H1 (cell line): Measurements from ENCODE around the gene KCNN1. TPM values are rescaled to one million over a fixed set of nuclear protein-coding genes. Genes with fewer than 3 reads are reported as not detected.

Experiments
- CTCF ChIA-PET: fragments of 300-600 bp; sonication (Branson Sonifier 250); formaldehyde crosslinking; loops from one replicate; lab custom pipeline; 2021; ENCODE audit not compliant: partially characterized antibody; lab: Charles Lee
- POLR2A ChIA-PET: fragments of 300-600 bp; sonication (Branson Sonifier 250); formaldehyde crosslinking; loops from one replicate; lab custom pipeline; 2021; ENCODE audit warnings: inconsistent platforms; ENCODE audit not compliant: partially characterized antibody; lab: Charles Lee
- DNase-seq, 2 experiments: peaks; one replicate each; pipeline versions ENCODE4 v3.0.0 to v3.0.0-alpha.2; 2010 to 2022; ENCODE audit warnings: low spot score in 2 of 2, low read depth in 1 of 2, mixed read lengths in 1 of 2
- FAIRE-seq: peaks from 2 replicates; lab custom pipeline; 2011; peaks lifted over from hg19 to GRCh38; lab: Jason Lieb, UNC
- H2AFZ ChIP-seq: 2 replicates; pipeline ENCODE4 v1.8.1; 2012; ENCODE audit warnings: low read length, inconsistent platforms
- H2AK5ac ChIP-seq: 2 replicates; pipeline ENCODE4 v1.6.1; 2013; ENCODE audit warnings: low read depth, low read length
- H2BK120ac ChIP-seq: replicated peaks from 2 replicates; pipeline ENCODE3; 2013; ENCODE audit warnings: low read depth, low read length, inconsistent platforms
- H2BK12ac ChIP-seq: 2 replicates; pipeline ENCODE4 v1.6.1; 2013; ENCODE audit warnings: low read depth, low read length
- H2BK15ac ChIP-seq: 2 replicates; pipeline ENCODE4 v1.6.1; 2013; ENCODE audit warnings: low read length
- H2BK20ac ChIP-seq: 2 replicates; pipeline ENCODE4 v1.6.1; 2013; ENCODE audit warnings: low read length
- H2BK5ac ChIP-seq: 2 replicates; pipeline ENCODE4 v1.6.1; 2013; ENCODE audit warnings: low read depth, low read length
- H3K14ac ChIP-seq: 2 replicates; pipeline ENCODE4 v1.6.1; 2013; ENCODE audit warnings: inconsistent platforms; ENCODE audit not compliant: insufficient read length
- H3K18ac ChIP-seq: 2 replicates; pipeline ENCODE4 v1.6.1; 2013; ENCODE audit warnings: low read length; ENCODE audit errors: extremely low read depth
- H3K23ac ChIP-seq: 2 replicates; pipeline ENCODE4 v1.6.1; 2013; ENCODE audit warnings: inconsistent platforms; ENCODE audit not compliant: insufficient read length
- H3K23me2 ChIP-seq: 2 replicates; pipeline ENCODE4 v1.6.1; 2013; ENCODE audit warnings: low read depth, low read length
- H3K27ac ChIP-seq: 2 replicates; pipeline ENCODE4 v1.6.1; 2011; ENCODE audit warnings: low read depth, low read length, inconsistent platforms
- H3K27me3 ChIP-seq, 4 experiments: replicated peaks in 1 of 4; 1 replicate in 1 of 4; 2 replicates in 3 of 4; pipeline versions ENCODE4 v1.6.1 to v1.8.1; 2011 to 2013; ENCODE audit warnings: low read length in 3 of 4, mild to moderate bottlenecking in 3 of 4, inconsistent platforms in 2 of 4, mixed read lengths in 2 of 4, moderate library complexity in 1 of 4; ENCODE audit not compliant: control insufficient read depth in 3 of 4, insufficient read depth in 3 of 4; ENCODE audit errors: extremely low read depth in 1 of 4
- H3K36me3 ChIP-seq, 4 experiments: 2 replicates each; pipeline versions ENCODE4 v1.6.1 to v1.8.1; 2011 to 2013; ENCODE audit warnings: mild to moderate bottlenecking in 4 of 4, low read length in 3 of 4, moderate library complexity in 2 of 4, control low read depth in 1 of 4, inconsistent platforms in 1 of 4; ENCODE audit not compliant: insufficient read depth in 4 of 4, control insufficient read depth in 2 of 4
- H3K4ac ChIP-seq: replicated peaks from 2 replicates; pipeline ENCODE3; 2013; ENCODE audit warnings: low read length, low read depth, mixed read lengths, inconsistent platforms; ENCODE audit not compliant: insufficient read length
- H3K4me1 ChIP-seq, 4 experiments: replicated peaks in 1 of 4; 1 replicate in 1 of 4; 2 replicates in 3 of 4; pipeline versions ENCODE4 v1.6.1 to v1.8.1; 2011 to 2013; ENCODE audit warnings: low read length in 3 of 4, inconsistent platforms in 2 of 4, mixed read lengths in 1 of 4; ENCODE audit not compliant: insufficient read depth in 4 of 4, control insufficient read depth in 3 of 4
- H3K4me2 ChIP-seq, 2 experiments: 2 replicates each; pipeline versions ENCODE4 v1.6.1 to v1.8.1; 2011 to 2013; ENCODE audit warnings: low read depth in 2 of 2, low read length in 2 of 2, control low read depth in 1 of 2, inconsistent platforms in 1 of 2, mild to moderate bottlenecking in 1 of 2; ENCODE audit not compliant: insufficient read depth in 1 of 2
- H3K4me3 ChIP-seq, 4 experiments: fragments of 200-600, 300-600 bp in 1 of 4; sonication (generic), shearing (Covaris generic), sonication (Bioruptor Twin) in 1 of 4; 2 replicates each; pipeline versions ENCODE4 v1.5.1 to v1.8.1; 2011 to 2016; ENCODE audit warnings: low read length in 4 of 4, low read depth in 3 of 4, control low read depth in 2 of 4, inconsistent platforms in 2 of 4, mild to moderate bottlenecking in 2 of 4, mixed read lengths in 1 of 4, moderate library complexity in 1 of 4; ENCODE audit not compliant: insufficient read depth in 2 of 4; ENCODE audit errors: extremely low read depth in 1 of 4
- H3K56ac ChIP-seq: replicated peaks from 2 replicates; pipeline ENCODE3; 2013; ENCODE audit warnings: low read depth, mild to moderate bottlenecking, mixed read lengths, low read length, inconsistent platforms; ENCODE audit not compliant: insufficient read length
- H3K79me1 ChIP-seq: 2 replicates; pipeline ENCODE4 v1.6.1; 2013; ENCODE audit warnings: low read depth, low read length, control low read depth
- H3K79me2 ChIP-seq, 2 experiments: 2 replicates each; pipeline versions ENCODE4 v1.6.1 to v1.8.1; 2012 to 2013; ENCODE audit warnings: low read length in 2 of 2, mild to moderate bottlenecking in 2 of 2, inconsistent platforms in 1 of 2; ENCODE audit not compliant: insufficient read depth in 2 of 2, control insufficient read depth in 1 of 2
- H3K9ac ChIP-seq, 4 experiments: replicated peaks in 1 of 4; 1 replicate in 1 of 4; 2 replicates in 3 of 4; pipeline versions ENCODE4 v1.6.1 to v1.8.1; 2011 to 2013; ENCODE audit warnings: low read depth in 3 of 4, low read length in 3 of 4, control low read depth in 2 of 4, mild to moderate bottlenecking in 2 of 4, moderate library complexity in 2 of 4, inconsistent platforms in 1 of 4; ENCODE audit errors: extremely low read depth in 1 of 4
- H3K9me3 ChIP-seq, 2 experiments: 2 replicates each; pipeline versions ENCODE4 v1.6.1 to v1.8.1; 2012 to 2013; ENCODE audit warnings: mild to moderate bottlenecking in 2 of 2, moderate library complexity in 2 of 2, control low read depth in 1 of 2, inconsistent platforms in 1 of 2, low read depth in 1 of 2, low read length in 1 of 2, mixed read lengths in 1 of 2; ENCODE audit not compliant: insufficient read depth in 2 of 2
- H4K20me1 ChIP-seq, 2 experiments: replicated peaks in 1 of 2; 2 replicates each; pipeline versions ENCODE3 to v1.8.1; 2011 to 2013; ENCODE audit warnings: inconsistent platforms in 2 of 2, low read length in 2 of 2, mild to moderate bottlenecking in 1 of 2; ENCODE audit not compliant: insufficient read depth in 2 of 2, control insufficient read depth in 1 of 2
- H4K5ac ChIP-seq: 2 replicates; pipeline ENCODE4 v1.6.1; 2013; ENCODE audit warnings: low read length, low read depth, mixed read lengths, inconsistent platforms; ENCODE audit not compliant: insufficient read length
- H4K8ac ChIP-seq: 2 replicates; pipeline ENCODE4 v1.8.0; 2013; ENCODE audit warnings: mild to moderate bottlenecking, moderate library complexity, low read length, inconsistent platforms; ENCODE audit not compliant: insufficient read depth; ENCODE audit errors: extremely low read depth
- H4K91ac ChIP-seq: replicated peaks from 2 replicates; pipeline ENCODE3; 2013; ENCODE audit warnings: low read length, mixed read lengths, inconsistent platforms; ENCODE audit not compliant: insufficient read length
- HDAC6 ChIP-seq: IDR thresholded peaks from one replicate; pipeline ENCODE4 v1.7.1; 2012; ENCODE audit warnings: low read depth, mild to moderate bottlenecking, inconsistent platforms, low read length, moderate library complexity
- SRF ChIP-seq: IDR thresholded peaks from 2 replicates; pipeline ENCODE4 v1.6.1; 2011; ENCODE audit warnings: mild to moderate bottlenecking, low read depth, low read length, moderate library complexity
- WGBS, 2 experiments: shearing (Covaris generic) in 1 of 2; methylation state at CpG; one replicate each; pipeline versions ENCODE4 v1.1.6 to v1.1.7; 2013 to 2015; ENCODE audit warnings: low lambda C conversion rate in 2 of 2, mixed read lengths in 2 of 2, inconsistent platforms in 1 of 2, low coverage in 1 of 2, missing lambda C conversion rate in 1 of 2; ENCODE audit not compliant: insufficient replicate concordance in 2 of 2, insufficient coverage in 1 of 2, insufficient read length in 1 of 2; ENCODE audit errors: extremely low coverage in 1 of 2, missing lambda C conversion rate in 1 of 2; 5-methylcytosine and 5-hydroxymethylcytosine counted together
- polyA plus RNA-seq, 7 experiments: library from polyadenylated mRNA; depleted of rRNA in 3 of 7; stranded (reverse) in 5 of 7; unstranded in 2 of 7; fragments of >200 nt in 5 of 7; fragments of 200-250 nt in 2 of 7; gene quantifications; 1 replicate in 5 of 7; 2 replicates in 1 of 7; 4 replicates in 1 of 7; pipeline versions ENCODE4 v1.2.1 to v1.2.3, GENCODE V29; 2011 to 2013; ENCODE audit warnings: missing spikeins in 2 of 7, mixed read lengths in 2 of 7
- total RNA-seq: library from RNA; stranded (reverse); fragmentation: NEBNext Ultra II Directional; extraction: Animal tissue kit (Norgen Biotek cat#: 25700); gene quantifications from 2 replicates; pipeline ENCODE4 v1.2.1, GENCODE V29; 2021
- TF ChIP-seq, protein P1 (sequence below): IDR thresholded peaks from 2 replicates; pipeline ENCODE4 v1.6.1; 2012; ENCODE audit warnings: inconsistent platforms

The KCNN1 gene
- total and polyA plus RNA-seq, 2 of the 8 experiments (the other 6 are each of a cell fraction or from before 2014, with no cell fraction given): 11.0 to 12.5 TPM

DNA sequence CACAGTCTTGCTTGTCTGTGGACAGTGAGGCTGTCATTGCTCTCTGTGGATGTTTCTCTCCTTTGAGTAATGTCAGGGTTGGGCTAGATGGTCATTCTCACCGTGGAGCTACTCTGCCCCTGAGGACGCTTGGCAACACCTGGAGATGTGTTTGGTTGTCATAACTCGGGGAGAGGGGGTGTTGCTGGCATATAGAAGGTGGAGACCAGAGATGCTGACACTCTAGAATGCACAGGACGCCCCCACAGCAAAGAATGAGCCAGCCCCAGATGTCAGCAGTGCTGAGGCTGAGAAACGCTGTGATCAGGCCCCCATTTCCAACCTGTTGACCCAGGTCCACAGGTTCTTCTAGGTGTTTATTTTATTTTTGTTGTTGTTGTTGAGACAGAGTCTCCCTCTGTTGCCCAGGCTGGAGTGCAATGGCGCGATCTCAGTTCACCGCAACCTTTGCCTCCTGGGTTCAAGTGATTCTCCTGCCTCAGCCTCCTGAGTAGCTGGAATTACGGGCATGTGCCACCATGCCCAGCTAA, 29.5 kb upstream of the KCNN1 start:
- Histone ChIP-seq H3K9ac (no peak overlapping the region), H4K91ac (no peak overlapping the region), H3K23ac (no peak overlapping the region), H2BK120ac (no peak overlapping the region), H3K56ac (no peak overlapping the region), H3K36me3 (0 out of 8 replicates have a peak, but pooled peaks cover 0 to 3% (median 0%) of the 10 kb centered on the region in 4 experiments), H3K79me2 (peaks cover 0 to 7% of the 10 kb centered on the region in 2 experiments; a peak in 2 of 4 replicates), H2AK5ac (no peak overlapping the region), H3K4me1 (peaks cover 0 to 10% (median 7%) of the 10 kb centered on the region in 4 experiments; a peak in 6 of 7 replicates), H4K20me1 (no peaks in the 10 kb centered on the region), H4K8ac (no peak overlapping the region), H3K4ac (no peak overlapping the region), H3K18ac (no peak overlapping the region), H3K4me3 (no peak overlapping the region), H4K5ac (no peak overlapping the region)
- ChIA-PET POLR2A (interaction anchor here (0.8 to 14.8 kb wide), 3 partner anchors 10 to 70 kb away, joined by 3 to 392 read pairs (median 12); partner anchors contain the start of genes RPL18A and SLC5A5), CTCF (interaction anchor here (0.6 to 10.3 kb wide), 33 partner anchors 8 to 443 kb away, joined by 3 to 200 read pairs (median 4); partner anchors contain the start of genes KCNN1 and SLC5A5)
- no peak for FAIRE-seq
- DNase-seq: no peak
- WGBS, 2 experiments: 92% methylated on average over 9 of the region's 9 CpGs; no CpG with 5 or more reads in 1 of the 2 experiments
- no peak for TF ChIP-seq HDAC6
- TF ChIP-seq SRF: no peak
- TF ChIP-seq, protein P1, sequence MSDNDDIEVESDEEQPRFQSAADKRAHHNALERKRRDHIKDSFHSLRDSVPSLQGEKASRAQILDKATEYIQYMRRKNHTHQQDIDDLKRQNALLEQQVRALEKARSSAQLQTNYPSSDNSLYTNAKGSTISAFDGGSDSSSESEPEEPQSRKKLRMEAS: no peak
- TF ChIP-seq, all 59 proteins: peak for 0
- no peak overlapping the region for H2BK5ac ChIP-seq
- H3K79me1 ChIP-seq: no peaks in the 10 kb centered on the region
- no peak overlapping the region for H2BK12ac ChIP-seq
- H2AFZ ChIP-seq: no peak overlapping the region
- no peak overlapping the region for H3K27ac ChIP-seq
- H3K4me2 ChIP-seq: no peak overlapping the region
- no peak overlapping the region for H2BK15ac ChIP-seq
- no peak overlapping the region for H3K14ac ChIP-seq
- H3K27me3 ChIP-seq: no peaks in the 10 kb centered on the region
- H3K23me2 ChIP-seq: peaks cover 5% of the 10 kb centered on the region; the same call in 1 of the 2 replicates
- no peaks in the 10 kb centered on the region for H3K9me3 ChIP-seq
- H2BK20ac ChIP-seq: no peak overlapping the region
